ENCODE data around the gene ABCC4. TPM values are rescaled to one million over a fixed set of nuclear protein-coding genes. Genes with fewer than 3 reads are reported as not detected.

ABCC4 gene
- total and polyA plus RNA-seq, 8 donors, result 24.7 to 60.9 (median 43.1) TPM

- Histone ChIP-seq H3K36me3 (peaks cover 0 to 5% of the 10 kb centered on the region in 2 donors), H3K9me3 (no peaks in the 10 kb centered on the region), H3K4me1 (no peaks in the 10 kb centered on the region), H3K4me3 (no peak overlapping the region), H3K27ac (no peak overlapping the region), H3K27me3 (no peaks in the 10 kb centered on the region)
- intact Hi-C loops (cut with DNase I), result no loop called here
- no peak for ATAC-seq
- no peak for TF ChIP-seq CTCF (IDR thresholded peaks at IDR 0.05)
- no peak for DNase-seq
Observed at GRCh38 chr13:95188128-95188527, 113.1 kb downstream of the ABCC4 start.

GRCh38 chr13:95185851-95186250 is 115.4 kb downstream of the ABCC4 start:
- Histone ChIP-seq H3K4me1 (peaks cover 0 to 5% of the 10 kb centered on the region in 2 donors), H3K27ac (no peak overlapping the region), H3K27me3 (no peaks in the 10 kb centered on the region), H3K4me3 (no peak overlapping the region), H3K9me3 (no peaks in the 10 kb centered on the region), H3K36me3 (peaks cover 0 to 5% of the 10 kb centered on the region in 2 donors)
- DNase-seq (no peak), ATAC-seq (no peak)
- TF ChIP-seq CTCF (IDR thresholded peaks at IDR 0.05), result no peak
- intact Hi-C loops (cut with DNase I), result no loop called here

GRCh38 chr13:95185311-95185710 is 115.9 kb downstream of the ABCC4 start:
- no peaks in the 10 kb centered on the region for H3K27me3 ChIP-seq
- H3K4me1 ChIP-seq, result peaks cover 0 to 6% of the 10 kb centered on the region in 2 donors
- no peak for TF ChIP-seq CTCF (IDR thresholded peaks at IDR 0.05)
- intact Hi-C loops (cut with DNase I), result no loop called here
- no peak overlapping the region for H3K27ac ChIP-seq
- ATAC-seq (no peak), DNase-seq (no peak)
- H3K4me3 ChIP-seq, result no peak overlapping the region
- H3K36me3 ChIP-seq, result peaks cover 0 to 5% of the 10 kb centered on the region in 2 donors
- H3K9me3 ChIP-seq, result no peaks in the 10 kb centered on the region

GRCh38 chr13:95184317-95184716 is 116.9 kb downstream of the ABCC4 start:
- Histone ChIP-seq H3K4me1 (peaks cover 0 to 6% of the 10 kb centered on the region in 2 donors), H3K27ac (no peak overlapping the region), H3K4me3 (no peak overlapping the region), H3K27me3 (no peaks in the 10 kb centered on the region), H3K9me3 (no peaks in the 10 kb centered on the region), H3K36me3 (peaks cover 0 to 5% of the 10 kb centered on the region in 2 donors)
- no peak for TF ChIP-seq CTCF (IDR thresholded peaks at IDR 0.05)
- intact Hi-C loops (cut with DNase I), result no loop called here
- DNase-seq (no peak), ATAC-seq (no peak)

GRCh38 chr13:95182570-95183265 is 118.5 kb downstream of the ABCC4 start:
- H3K9me3 ChIP-seq, result no peaks in the 10 kb centered on the region
- intact Hi-C loops (cut with DNase I), result no loop called here

More at GRCh38 chr13:95182570-95183265, 118.5 kb downstream of the ABCC4 start:
- Histone ChIP-seq H3K27me3 (no peaks in the 10 kb centered on the region), H3K4me3 (no peak overlapping the region), H3K36me3 (peaks cover 0 to 7% of the 10 kb centered on the region in 2 donors), H3K4me1 (peaks cover 0 to 6% of the 10 kb centered on the region in 2 donors), H3K27ac (no peak overlapping the region)
- no peak for TF ChIP-seq CTCF (IDR thresholded peaks at IDR 0.05)
- DNase-seq (no peak), ATAC-seq (no peak)

Data from left lung (tissue), 10 donors.